Measurements from ENCODE around the gene FZR1.

FZR1 gene

GRCh38 chr19:3493651-3494050, 12.5 kb upstream of the FZR1 start:
- H4K12ac ChIP-seq (ENCODE audit: low read depth, low read length): no peak overlapping the region
- H3K27ac ChIP-seq (ENCODE audit: low read depth, low read length): no peak overlapping the region
- H3K9me3 ChIP-seq (ENCODE audit: insufficient read depth, low read depth, low read length): no peaks in the 10 kb centered on the region
- no peak overlapping the region for H2BK5ac ChIP-seq (ENCODE audit: low read depth, low read length, poor library complexity)
- no peak for DNase-seq
- no peak overlapping the region for H3K14ac ChIP-seq (ENCODE audit: low read length)
- no peaks in the 10 kb centered on the region for H3K79me2 ChIP-seq (ENCODE audit: control insufficient read depth, insufficient read depth, low read length, poor library complexity)
- H3K79me1 ChIP-seq (ENCODE audit: low read length): no peaks in the 10 kb centered on the region
- no peak overlapping the region for H3K4me3 ChIP-seq (ENCODE audit: low read depth, low read length)
- H3K9ac ChIP-seq (ENCODE audit: low read length): no peak overlapping the region
- no peak overlapping the region for H4K8ac ChIP-seq (ENCODE audit: low read depth, low read length)
- no CpG with 5 or more reads among the region's 14 CpGs for WGBS (ENCODE audit: extremely low coverage, insufficient coverage, insufficient read length)
- H3K4ac ChIP-seq (ENCODE audit: low read depth, low read length): no peak overlapping the region
- H3K23ac ChIP-seq (ENCODE audit: low read length): no peak overlapping the region
- no peak overlapping the region for H2AK5ac ChIP-seq (ENCODE audit: low read length)
- no peak overlapping the region for H2AFZ ChIP-seq (ENCODE audit: insufficient read depth, low read length, poor library complexity)
- H3K36me3 ChIP-seq (ENCODE audit: control insufficient read depth in 1 of 2, insufficient read depth in 2 of 2, low read length in 2 of 2): peaks cover 49 to 57% of the 10 kb centered on the region in 2 experiments
- no peak overlapping the region for H2BK120ac ChIP-seq (ENCODE audit: insufficient read depth, low read length, poor library complexity)
- H3K4me2 ChIP-seq (ENCODE audit: low read length): no peak overlapping the region
- H2BK12ac ChIP-seq (ENCODE audit: low read length): no peak overlapping the region
- H3K27me3 ChIP-seq (ENCODE audit: insufficient read depth, low read length): no peaks in the 10 kb centered on the region
- no peak overlapping the region for H4K91ac ChIP-seq (ENCODE audit: low read depth, low read length)
- H3K18ac ChIP-seq (ENCODE audit: low read length): no peak overlapping the region
- no peaks in the 10 kb centered on the region for H3K4me1 ChIP-seq (ENCODE audit: control insufficient read depth in 1 of 2, insufficient read depth in 2 of 2, low read length in 2 of 2)

- no peak overlapping the region for H3K4me2 ChIP-seq (ENCODE audit: low read length)
- no peak overlapping the region for H3K27ac ChIP-seq (ENCODE audit: low read depth, low read length)
- H2AK5ac ChIP-seq (ENCODE audit: low read length): no peak overlapping the region
- no peaks in the 10 kb centered on the region for H3K79me2 ChIP-seq (ENCODE audit: control insufficient read depth, insufficient read depth, low read length, poor library complexity)
- H3K23ac ChIP-seq (ENCODE audit: low read length): no peak overlapping the region
- no CpG with 5 or more reads among the region's 15 CpGs for WGBS (ENCODE audit: extremely low coverage, insufficient coverage, insufficient read length)
- no peak overlapping the region for H3K14ac ChIP-seq (ENCODE audit: low read length)
- H3K4me3 ChIP-seq (ENCODE audit: low read depth, low read length): no peak overlapping the region
- H4K91ac ChIP-seq (ENCODE audit: low read depth, low read length): no peak overlapping the region
- H4K12ac ChIP-seq (ENCODE audit: low read depth, low read length): no peak overlapping the region
- H3K4ac ChIP-seq (ENCODE audit: low read depth, low read length): no peak overlapping the region
- H2BK120ac ChIP-seq (ENCODE audit: insufficient read depth, low read length, poor library complexity): no peak overlapping the region
- DNase-seq: no peak
- no peak overlapping the region for H2BK12ac ChIP-seq (ENCODE audit: low read length)
- H3K9me3 ChIP-seq (ENCODE audit: insufficient read depth, low read depth, low read length): no peaks in the 10 kb centered on the region
- no peak overlapping the region for H3K18ac ChIP-seq (ENCODE audit: low read length)
- H3K9ac ChIP-seq (ENCODE audit: low read length): no peak overlapping the region
- no peak overlapping the region for H4K8ac ChIP-seq (ENCODE audit: low read depth, low read length)
- H3K36me3 ChIP-seq (ENCODE audit: control insufficient read depth in 1 of 2, insufficient read depth in 2 of 2, low read length in 2 of 2): peaks cover 49 to 57% of the 10 kb centered on the region in 2 experiments
- no peaks in the 10 kb centered on the region for H3K79me1 ChIP-seq (ENCODE audit: low read length)
- no peaks in the 10 kb centered on the region for H3K27me3 ChIP-seq (ENCODE audit: insufficient read depth, low read length)
- H3K4me1 ChIP-seq (ENCODE audit: control insufficient read depth in 1 of 2, insufficient read depth in 2 of 2, low read length in 2 of 2): no peaks in the 10 kb centered on the region
- H2AFZ ChIP-seq (ENCODE audit: insufficient read depth, low read length, poor library complexity): no peak overlapping the region
- H2BK5ac ChIP-seq (ENCODE audit: low read depth, low read length, poor library complexity): no peak overlapping the region
Measured at GRCh38 chr19:3494051-3494450, 12.1 kb upstream of the FZR1 start.

- no peak overlapping the region for H2BK5ac ChIP-seq (ENCODE audit: low read depth, low read length, poor library complexity)
- no peak overlapping the region for H3K23ac ChIP-seq (ENCODE audit: low read length)
- no peak overlapping the region for H4K91ac ChIP-seq (ENCODE audit: low read depth, low read length)
- no peak overlapping the region for H3K4ac ChIP-seq (ENCODE audit: low read depth, low read length)
- H3K4me3 ChIP-seq (ENCODE audit: low read depth, low read length): no peak overlapping the region
- WGBS (ENCODE audit: extremely low coverage, insufficient coverage, insufficient read length): no CpG with 5 or more reads among the region's 18 CpGs
- no peak overlapping the region for H4K8ac ChIP-seq (ENCODE audit: low read depth, low read length)
- no peak overlapping the region for H3K14ac ChIP-seq (ENCODE audit: low read length)
- no peak overlapping the region for H3K27ac ChIP-seq (ENCODE audit: low read depth, low read length)
- H3K79me1 ChIP-seq (ENCODE audit: low read length): no peaks in the 10 kb centered on the region
- no peak overlapping the region for H2BK12ac ChIP-seq (ENCODE audit: low read length)
- no peak overlapping the region for H2BK120ac ChIP-seq (ENCODE audit: insufficient read depth, low read length, poor library complexity)
- H3K36me3 ChIP-seq (ENCODE audit: control insufficient read depth in 1 of 2, insufficient read depth in 2 of 2, low read length in 2 of 2): peaks cover 49 to 57% of the 10 kb centered on the region in 2 experiments
- no peak overlapping the region for H4K12ac ChIP-seq (ENCODE audit: low read depth, low read length)
- H3K79me2 ChIP-seq (ENCODE audit: control insufficient read depth, insufficient read depth, low read length, poor library complexity): no peaks in the 10 kb centered on the region
- H3K27me3 ChIP-seq (ENCODE audit: insufficient read depth, low read length): no peaks in the 10 kb centered on the region
- no peak overlapping the region for H3K4me2 ChIP-seq (ENCODE audit: low read length)
- no peaks in the 10 kb centered on the region for H3K9me3 ChIP-seq (ENCODE audit: insufficient read depth, low read depth, low read length)
- no peak for DNase-seq
- H3K18ac ChIP-seq (ENCODE audit: low read length): no peak overlapping the region
- H3K9ac ChIP-seq (ENCODE audit: low read length): no peak overlapping the region
- H2AK5ac ChIP-seq (ENCODE audit: low read length): no peak overlapping the region
- no peak overlapping the region for H2AFZ ChIP-seq (ENCODE audit: insufficient read depth, low read length, poor library complexity)
- peaks cover 0 to under 1% of the 10 kb centered on the region in 2 experiments for H3K4me1 ChIP-seq (ENCODE audit: control insufficient read depth in 1 of 2, insufficient read depth in 2 of 2, low read length in 2 of 2)
Measured at GRCh38 chr19:3494559-3494958, 11.6 kb upstream of the FZR1 start.

- Histone ChIP-seq H3K4me3 (ENCODE audit: low read depth, low read length) (no peak overlapping the region), H3K4me2 (ENCODE audit: low read length) (no peak overlapping the region), H2AK5ac (ENCODE audit: low read length) (no peak overlapping the region), H4K8ac (ENCODE audit: low read depth, low read length) (no peak overlapping the region), H3K4ac (ENCODE audit: low read depth, low read length) (no peak overlapping the region), H3K4me1 (ENCODE audit: control insufficient read depth in 1 of 2, insufficient read depth in 2 of 2, low read length in 2 of 2) (peaks cover 0 to 6% of the 10 kb centered on the region in 2 experiments), H3K23ac (ENCODE audit: low read length) (no peak overlapping the region), H3K79me1 (ENCODE audit: low read length) (peaks cover 9% of the 10 kb centered on the region), H2BK5ac (ENCODE audit: low read depth, low read length, poor library complexity) (no peak overlapping the region), H2BK120ac (ENCODE audit: insufficient read depth, low read length, poor library complexity) (no peak overlapping the region), H4K12ac (ENCODE audit: low read depth, low read length) (no peak overlapping the region), H4K91ac (ENCODE audit: low read depth, low read length) (no peak overlapping the region), H3K27ac (ENCODE audit: low read depth, low read length) (no peak overlapping the region), H3K18ac (ENCODE audit: low read length) (no peak overlapping the region), H3K14ac (ENCODE audit: low read length) (no peak overlapping the region), H3K27me3 (ENCODE audit: insufficient read depth, low read length) (no peaks in the 10 kb centered on the region), H3K9ac (ENCODE audit: low read length) (no peak overlapping the region), H3K9me3 (ENCODE audit: insufficient read depth, low read depth, low read length) (no peaks in the 10 kb centered on the region), H2AFZ (ENCODE audit: insufficient read depth, low read length, poor library complexity) (no peak overlapping the region), H3K36me3 (ENCODE audit: control insufficient read depth in 1 of 2, insufficient read depth in 2 of 2, low read length in 2 of 2) (peaks cover 40 to 48% of the 10 kb centered on the region in 2 experiments), H3K79me2 (ENCODE audit: control insufficient read depth, insufficient read depth, low read length, poor library complexity) (peaks cover 9% of the 10 kb centered on the region), H2BK12ac (ENCODE audit: low read length) (no peak overlapping the region)
- DNase-seq: no peak
- no CpG with 5 or more reads among the region's 32 CpGs for WGBS (ENCODE audit: extremely low coverage, insufficient coverage, insufficient read length)
Measured at GRCh38 chr19:3496392-3497273, 9.5 kb upstream of the FZR1 start.
